ENCODE data around the gene ADAM10. TPM values are rescaled to one million over a fixed set of nuclear protein-coding genes. Genes with fewer than 3 reads are reported as not detected.

The ADAM10 gene, protein sequence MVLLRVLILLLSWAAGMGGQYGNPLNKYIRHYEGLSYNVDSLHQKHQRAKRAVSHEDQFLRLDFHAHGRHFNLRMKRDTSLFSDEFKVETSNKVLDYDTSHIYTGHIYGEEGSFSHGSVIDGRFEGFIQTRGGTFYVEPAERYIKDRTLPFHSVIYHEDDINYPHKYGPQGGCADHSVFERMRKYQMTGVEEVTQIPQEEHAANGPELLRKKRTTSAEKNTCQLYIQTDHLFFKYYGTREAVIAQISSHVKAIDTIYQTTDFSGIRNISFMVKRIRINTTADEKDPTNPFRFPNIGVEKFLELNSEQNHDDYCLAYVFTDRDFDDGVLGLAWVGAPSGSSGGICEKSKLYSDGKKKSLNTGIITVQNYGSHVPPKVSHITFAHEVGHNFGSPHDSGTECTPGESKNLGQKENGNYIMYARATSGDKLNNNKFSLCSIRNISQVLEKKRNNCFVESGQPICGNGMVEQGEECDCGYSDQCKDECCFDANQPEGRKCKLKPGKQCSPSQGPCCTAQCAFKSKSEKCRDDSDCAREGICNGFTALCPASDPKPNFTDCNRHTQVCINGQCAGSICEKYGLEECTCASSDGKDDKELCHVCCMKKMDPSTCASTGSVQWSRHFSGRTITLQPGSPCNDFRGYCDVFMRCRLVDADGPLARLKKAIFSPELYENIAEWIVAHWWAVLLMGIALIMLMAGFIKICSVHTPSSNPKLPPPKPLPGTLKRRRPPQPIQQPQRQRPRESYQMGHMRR
- total RNA-seq: 62.2 TPM
- 100 to 1,000 TPM in 1 of 8 donors, 10 to 100 TPM in 7; 49.5 to 112 (median 87.7) TPM for polyA plus RNA-seq (ENCODE audit: insufficient read depth in 1 of 8, insufficient read length in 8 of 8, low replicate concordance in 1 of 8)
- long read RNA-seq, donor 1, full-length matches to known transcripts: 5 of 5 reads
- long read RNA-seq, donor 1, partial matches to known transcripts: 0 of 5 reads
- long read RNA-seq, donor 1, other reads (novel, unspliced or antisense): 0 of 5 reads
- long read RNA-seq, donor 2: 0 reads
- long read RNA-seq, donor 3, full-length matches to known transcripts: 6 of 6 reads
- long read RNA-seq, donor 3, partial matches to known transcripts: 0 of 6 reads
- long read RNA-seq, donor 3, other reads (novel, unspliced or antisense): 0 of 6 reads
- long read RNA-seq, donor 4, full-length matches to known transcripts: 2 of 7 reads
- long read RNA-seq, donor 4, partial matches to known transcripts: 5 of 7 reads
- long read RNA-seq, donor 4, other reads (novel, unspliced or antisense): 0 of 7 reads
- long read RNA-seq, donor 5, full-length matches to known transcripts: 12 of 28 reads
- long read RNA-seq, donor 5, partial matches to known transcripts: 16 of 28 reads
- long read RNA-seq, donor 5, other reads (novel, unspliced or antisense): 0 of 28 reads
- long read RNA-seq, donor 6, full-length matches to known transcripts: 4 of 4 reads
- long read RNA-seq, donor 6, partial matches to known transcripts: 0 of 4 reads
- long read RNA-seq, donor 6, other reads (novel, unspliced or antisense): 0 of 4 reads
- long read RNA-seq, donor 7, full-length matches to known transcripts: 8 of 15 reads
- long read RNA-seq, donor 7, partial matches to known transcripts: 7 of 15 reads
- long read RNA-seq, donor 7, other reads (novel, unspliced or antisense): 0 of 15 reads
- long read RNA-seq, donor 8, full-length matches to known transcripts: 2 of 7 reads
- long read RNA-seq, donor 8, partial matches to known transcripts: 5 of 7 reads
- long read RNA-seq, donor 8, other reads (novel, unspliced or antisense): 0 of 7 reads
- long read RNA-seq, donor 9, full-length matches to known transcripts: 4 of 4 reads
- long read RNA-seq, donor 9, partial matches to known transcripts: 0 of 4 reads
- long read RNA-seq, donor 9, other reads (novel, unspliced or antisense): 0 of 4 reads
- long read RNA-seq, donor 10, full-length matches to known transcripts: 10 of 10 reads
- long read RNA-seq, donor 10, partial matches to known transcripts: 0 of 10 reads
- long read RNA-seq, donor 10, other reads (novel, unspliced or antisense): 0 of 10 reads
- long read RNA-seq, donor 11, full-length matches to known transcripts: 6 of 6 reads
- long read RNA-seq, donor 11, partial matches to known transcripts: 0 of 6 reads
- long read RNA-seq, donor 11, other reads (novel, unspliced or antisense): 0 of 6 reads

DNA sequence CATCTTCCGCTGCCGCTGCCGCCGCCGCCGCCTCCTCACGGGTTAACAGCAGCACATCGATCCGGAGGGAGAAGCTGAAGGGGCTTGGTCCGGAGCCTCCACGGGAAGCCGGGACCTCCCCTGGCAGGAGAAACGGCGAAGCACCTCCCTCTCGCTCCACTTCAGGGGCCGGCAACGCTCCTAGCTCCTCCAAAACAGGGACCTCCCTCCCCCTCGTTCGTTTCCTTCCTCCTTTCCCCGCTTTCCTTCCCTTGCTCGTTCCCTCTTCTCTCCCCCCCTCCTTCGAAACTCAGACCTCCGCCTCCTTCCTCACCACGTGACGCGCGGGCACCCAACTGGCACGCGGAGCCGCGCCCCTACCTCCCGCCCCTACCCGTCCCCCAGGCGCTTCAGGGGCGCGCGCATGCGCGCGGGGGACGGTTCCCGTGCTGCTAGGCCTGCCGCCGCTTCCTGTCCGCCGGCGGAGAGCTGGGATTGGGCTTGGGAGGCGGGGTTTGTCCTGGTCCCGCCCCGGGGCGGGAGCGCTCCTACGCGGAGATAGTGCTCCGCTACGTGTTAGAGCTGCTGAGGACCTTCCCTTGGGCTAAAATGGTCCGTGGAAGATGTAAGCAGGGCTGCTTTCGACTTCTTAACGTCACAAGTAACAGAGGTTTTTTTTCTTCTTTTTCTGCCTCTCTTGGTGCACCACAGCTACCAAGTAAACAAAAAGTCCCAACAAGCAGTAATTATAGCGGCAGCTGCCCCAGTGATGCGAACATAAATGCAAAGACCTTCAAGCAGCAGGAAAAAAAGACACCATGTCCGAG lies at the start of gene ADAM10:
TSS of gene ADAM10 (minus strand) at position 176 of the 806 bp plus-strand sequence. CDS start at position 3, 173 bp downstream.
- Histone ChIP-seq H3K4me3 (ENCODE audit: low read length) (peak within 1 kb of the TSS; percentile 92), H3K27ac (ENCODE audit: low read length) (peak within 1 kb of the TSS; percentile 99), H3K9me3 (replicated peaks; ENCODE audit: control insufficient read depth, low read depth, low read length) (no peaks in the 10 kb centered on the region), H3K27me3 (ENCODE audit: control insufficient read depth, insufficient read depth, low read length) (no peaks in the 10 kb centered on the region), H3K36me3 (ENCODE audit: control insufficient read depth, insufficient read depth, low read length) (no peaks in the 10 kb centered on the region), H3K4me1 (ENCODE audit: control insufficient read depth, insufficient read depth, low read length) (peaks cover 9% of the 10 kb centered on the region)
- peak; percentile 100 for DNase-seq
- 0% methylated on average over 59 of the region's 62 CpGs for WGBS (ENCODE audit: insufficient coverage)

DNA sequence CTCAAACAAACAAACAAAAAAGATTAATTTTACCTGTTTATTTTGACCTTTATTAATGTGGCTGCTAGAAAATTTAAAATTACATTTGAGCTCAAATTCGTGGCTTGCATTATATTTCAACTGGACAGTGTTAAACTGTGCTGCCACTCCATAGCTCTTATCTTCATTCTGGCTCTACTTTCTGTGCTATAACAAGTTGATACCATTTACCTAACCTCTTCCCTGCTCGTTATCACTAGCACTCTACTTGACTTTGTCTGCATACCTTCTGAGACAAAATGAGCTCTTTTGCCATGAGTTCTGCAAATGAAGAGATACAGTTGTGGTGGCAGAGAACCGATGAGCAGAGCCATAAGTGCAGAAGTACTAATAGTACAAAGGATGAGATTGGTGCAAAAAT lies 48.0 kb upstream of the ADAM10 start:
- H3K36me3 ChIP-seq (ENCODE audit: control insufficient read depth, insufficient read depth, low read length): no peaks in the 10 kb centered on the region
- no peaks in the 10 kb centered on the region for H3K27me3 ChIP-seq (ENCODE audit: control insufficient read depth, insufficient read depth, low read length)
- peaks cover 3% of the 10 kb centered on the region for H3K4me1 ChIP-seq (ENCODE audit: control insufficient read depth, insufficient read depth, low read length)
- DNase-seq: no peak
- H3K27ac ChIP-seq (ENCODE audit: low read length): no peak overlapping the region
- 78% methylated on average over 2 of the region's 3 CpGs for WGBS (ENCODE audit: insufficient coverage)
- no peak overlapping the region for H3K4me3 ChIP-seq (ENCODE audit: low read length)
- no peaks in the 10 kb centered on the region for H3K9me3 ChIP-seq (replicated peaks; ENCODE audit: control insufficient read depth, low read depth, low read length)

DNA sequence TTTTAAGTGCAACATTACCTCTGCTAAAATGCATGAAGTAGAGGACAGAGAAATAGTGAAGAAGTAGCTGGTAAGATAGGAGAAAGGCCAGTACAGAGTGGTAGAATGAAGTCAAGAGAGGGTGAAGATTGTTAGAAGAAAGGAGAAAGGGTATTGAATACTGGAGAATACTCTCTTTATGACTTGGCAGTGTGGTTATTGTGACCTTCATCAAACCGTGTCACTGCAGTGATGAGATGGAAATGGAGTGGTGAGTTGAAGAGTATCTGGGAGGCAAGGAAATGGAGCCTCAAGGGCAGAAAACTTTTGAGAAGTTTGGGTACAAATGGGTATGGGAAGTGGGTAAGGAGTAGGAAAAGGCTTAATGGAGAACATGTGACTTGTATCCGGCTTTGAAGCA lies 46.3 kb upstream of the ADAM10 start:
- Histone ChIP-seq H3K4me3 (ENCODE audit: low read length) (no peak overlapping the region), H3K9me3 (replicated peaks; ENCODE audit: control insufficient read depth, low read depth, low read length) (no peaks in the 10 kb centered on the region), H3K4me1 (ENCODE audit: control insufficient read depth, insufficient read depth, low read length) (peaks cover 3% of the 10 kb centered on the region), H3K36me3 (ENCODE audit: control insufficient read depth, insufficient read depth, low read length) (no peaks in the 10 kb centered on the region), H3K27me3 (ENCODE audit: control insufficient read depth, insufficient read depth, low read length) (no peaks in the 10 kb centered on the region), H3K27ac (ENCODE audit: low read length) (no peak overlapping the region)
- no peak for DNase-seq
- WGBS (ENCODE audit: insufficient coverage): 73% methylated on average over 2 of the region's 2 CpGs

DNA sequence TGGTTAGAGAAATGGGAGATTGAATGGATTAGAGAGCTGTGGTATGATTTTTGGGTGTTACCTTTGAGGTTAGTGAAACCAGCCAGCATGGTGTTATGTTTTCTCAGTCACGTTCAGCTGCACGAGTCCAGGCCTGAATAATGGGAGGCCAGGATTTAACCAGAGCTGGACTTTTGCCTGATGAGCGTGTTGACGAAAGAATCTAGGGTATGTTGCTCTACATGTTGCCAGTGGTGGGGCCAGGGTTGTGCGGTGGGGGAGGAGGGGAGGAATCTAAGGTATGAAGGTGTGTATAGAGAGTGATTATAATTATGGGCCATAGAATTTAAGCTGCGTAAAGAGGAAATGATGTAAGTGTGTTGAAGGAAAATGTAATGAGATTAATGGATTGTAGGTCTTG lies 44.4 kb upstream of the ADAM10 start:
- H3K4me1 ChIP-seq (ENCODE audit: control insufficient read depth, insufficient read depth, low read length): peaks cover 3% of the 10 kb centered on the region
- H3K9me3 ChIP-seq (replicated peaks; ENCODE audit: control insufficient read depth, low read depth, low read length): no peaks in the 10 kb centered on the region
- no peaks in the 10 kb centered on the region for H3K27me3 ChIP-seq (ENCODE audit: control insufficient read depth, insufficient read depth, low read length)
- no peak overlapping the region for H3K4me3 ChIP-seq (ENCODE audit: low read length)
- no peaks in the 10 kb centered on the region for H3K36me3 ChIP-seq (ENCODE audit: control insufficient read depth, insufficient read depth, low read length)
- H3K27ac ChIP-seq (ENCODE audit: low read length): no peak overlapping the region
- no peak for DNase-seq
- 75% methylated on average over 6 of the region's 6 CpGs for WGBS (ENCODE audit: insufficient coverage)

DNA sequence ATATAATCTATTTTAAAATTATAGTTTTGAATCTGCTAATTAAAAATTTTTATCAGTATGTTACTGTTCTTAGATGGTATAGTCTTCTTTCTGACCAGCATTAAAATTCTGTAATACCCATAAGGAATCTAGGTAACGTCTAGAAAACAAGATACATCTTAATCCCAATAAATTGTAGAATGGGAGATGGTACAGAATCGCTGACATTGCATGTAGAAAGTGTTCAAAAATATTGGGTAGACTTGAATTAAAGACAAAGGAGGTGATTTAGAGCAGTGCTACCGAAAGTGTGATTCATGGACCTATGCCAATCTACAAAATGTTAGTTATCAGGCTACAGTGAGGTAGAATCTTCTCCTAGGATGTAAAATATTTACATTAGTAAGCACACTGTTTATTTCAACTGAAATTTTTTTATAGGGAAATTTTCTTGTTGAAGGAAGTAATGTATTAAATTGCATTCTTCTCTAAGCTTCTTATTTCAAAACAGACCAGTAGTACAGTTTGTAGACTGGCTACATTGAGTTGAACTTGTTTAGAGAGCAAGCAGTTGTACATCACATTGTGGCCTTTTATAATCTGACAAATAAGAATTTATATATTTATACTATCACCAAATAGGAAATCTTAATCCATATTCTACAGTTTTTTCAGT lies 38.7 kb upstream of the ADAM10 start:
- H3K27ac ChIP-seq (ENCODE audit: low read length): no peak overlapping the region
- no peak overlapping the region for H3K4me3 ChIP-seq (ENCODE audit: low read length)
- no peak for DNase-seq
- H3K27me3 ChIP-seq (ENCODE audit: control insufficient read depth, insufficient read depth, low read length): no peaks in the 10 kb centered on the region
- no peaks in the 10 kb centered on the region for H3K36me3 ChIP-seq (ENCODE audit: control insufficient read depth, insufficient read depth, low read length)
- H3K4me1 ChIP-seq (ENCODE audit: control insufficient read depth, insufficient read depth, low read length): no peaks in the 10 kb centered on the region
- WGBS (ENCODE audit: insufficient coverage): no CpG with 5 or more reads among the region's 3 CpGs
- H3K9me3 ChIP-seq (replicated peaks; ENCODE audit: control insufficient read depth, low read depth, low read length): no peaks in the 10 kb centered on the region

DNA sequence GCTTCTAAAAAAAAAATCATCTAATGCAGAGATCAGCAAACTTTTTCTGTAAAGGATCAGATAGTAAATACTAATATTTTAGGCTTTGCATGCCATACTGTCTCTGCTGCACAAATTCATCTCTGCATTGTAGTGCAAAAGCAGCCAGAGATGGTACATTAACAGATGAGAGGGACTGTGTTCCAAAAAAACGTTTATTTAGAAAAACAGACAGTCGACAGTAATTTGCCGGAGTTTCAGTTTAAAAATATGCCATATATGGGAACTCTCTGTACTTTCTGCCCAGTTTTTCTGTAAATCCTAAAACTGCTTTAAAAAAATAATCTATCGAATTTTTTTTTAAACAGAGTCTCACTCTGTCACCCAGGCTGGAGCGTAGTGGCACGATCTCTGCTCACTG lies 35.8 kb upstream of the ADAM10 start:
- no peaks in the 10 kb centered on the region for H3K36me3 ChIP-seq (ENCODE audit: control insufficient read depth, insufficient read depth, low read length)
- no peak overlapping the region for H3K4me3 ChIP-seq (ENCODE audit: low read length)
- no peaks in the 10 kb centered on the region for H3K9me3 ChIP-seq (replicated peaks; ENCODE audit: control insufficient read depth, low read depth, low read length)
- peak; percentile 27 for DNase-seq
- no peaks in the 10 kb centered on the region for H3K27me3 ChIP-seq (ENCODE audit: control insufficient read depth, insufficient read depth, low read length)
- H3K27ac ChIP-seq (ENCODE audit: low read length): no peak overlapping the region
- 75% methylated on average over 6 of the region's 6 CpGs for WGBS (ENCODE audit: insufficient coverage)
- no peaks in the 10 kb centered on the region for H3K4me1 ChIP-seq (ENCODE audit: control insufficient read depth, insufficient read depth, low read length)

DNA sequence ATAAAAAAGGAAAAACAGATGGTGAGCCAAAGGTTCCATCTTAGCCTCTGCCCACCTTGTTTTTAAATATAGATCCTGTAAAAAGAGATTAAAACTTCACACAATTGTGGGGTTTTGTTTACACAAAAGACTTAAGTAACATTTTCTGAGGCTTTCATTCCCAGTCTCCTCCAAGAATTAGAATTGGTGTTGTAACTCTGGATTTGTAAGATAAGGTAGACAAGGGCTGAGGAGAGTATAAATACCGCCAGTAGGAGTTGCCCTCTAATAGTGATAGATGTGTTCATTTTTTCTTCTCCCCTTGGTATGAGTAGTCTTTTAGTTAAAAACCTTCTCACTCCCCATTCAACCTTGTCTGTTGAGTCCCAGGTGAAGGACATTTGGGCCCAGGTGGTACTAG lies 30.0 kb upstream of the ADAM10 start:
- Histone ChIP-seq H3K36me3 (ENCODE audit: control insufficient read depth, insufficient read depth, low read length) (no peaks in the 10 kb centered on the region), H3K9me3 (replicated peaks; ENCODE audit: control insufficient read depth, low read depth, low read length) (no peaks in the 10 kb centered on the region), H3K27ac (ENCODE audit: low read length) (no peak overlapping the region), H3K4me3 (ENCODE audit: low read length) (no peak overlapping the region), H3K27me3 (ENCODE audit: control insufficient read depth, insufficient read depth, low read length) (no peaks in the 10 kb centered on the region), H3K4me1 (ENCODE audit: control insufficient read depth, insufficient read depth, low read length) (no peaks in the 10 kb centered on the region)
- WGBS (ENCODE audit: insufficient coverage): no CpG with 5 or more reads among the region's 1 CpG
- no peak for DNase-seq

DNA sequence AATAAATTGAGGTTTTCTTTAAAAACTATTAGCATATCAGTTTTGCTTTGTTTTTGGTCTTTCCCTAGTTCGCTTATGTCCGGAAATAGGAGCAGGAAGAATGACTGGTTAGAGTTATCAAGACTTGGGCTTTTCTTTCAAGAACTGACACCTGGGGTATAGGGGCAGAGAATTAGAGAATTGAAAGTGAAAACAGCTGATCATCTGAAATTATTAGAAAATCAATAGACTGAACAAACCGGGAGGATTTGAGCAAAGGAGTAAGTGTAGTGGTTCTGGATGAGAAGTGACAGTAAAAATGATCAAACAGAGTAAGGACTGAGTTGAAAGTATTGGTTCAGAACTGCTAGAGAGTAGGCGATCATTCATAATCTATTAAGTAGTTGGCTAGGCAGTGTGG lies 27.6 kb upstream of the ADAM10 start:
- Histone ChIP-seq H3K9me3 (replicated peaks; ENCODE audit: control insufficient read depth, low read depth, low read length) (no peaks in the 10 kb centered on the region), H3K4me3 (ENCODE audit: low read length) (no peak overlapping the region), H3K4me1 (ENCODE audit: control insufficient read depth, insufficient read depth, low read length) (peaks cover 6% of the 10 kb centered on the region), H3K27ac (ENCODE audit: low read length) (no peak overlapping the region), H3K27me3 (ENCODE audit: control insufficient read depth, insufficient read depth, low read length) (no peaks in the 10 kb centered on the region), H3K36me3 (ENCODE audit: control insufficient read depth, insufficient read depth, low read length) (no peaks in the 10 kb centered on the region)
- no peak for DNase-seq
- WGBS (ENCODE audit: insufficient coverage): 33% methylated on average over 1 of the region's 4 CpGs

All from muscle of leg (tissue), 16 donors.